Cardiac muscle cell (in vitro differentiated cells and primary cell): ENCODE data around the gene EED. TPM values are rescaled to one million over a fixed set of nuclear protein-coding genes. Genes with fewer than 3 reads are reported as not detected.

Experiments used
- DNase-seq, 2 donors: peaks; one replicate each; pipeline versions ENCODE4 v3.0.0 to v3.0.0-alpha.2; 2010 to 2017; ENCODE audit warnings: low read depth in 1 of 2, low spot score in 1 of 2
- H3K27ac ChIP-seq: fragments of 200-600 bp; sonication (generic); 2 replicates; pipeline ENCODE4 v1.5.1; 2016
- H3K27me3 ChIP-seq: fragments of 200-600 bp; sonication (generic); 2 replicates; pipeline ENCODE4 v1.6.0; 2016; ENCODE audit warnings: control low read depth
- H3K36me3 ChIP-seq: fragments of 200-600 bp; sonication (generic); 2 replicates; pipeline ENCODE4 v1.5.1; 2016; ENCODE audit warnings: control low read depth
- H3K4me1 ChIP-seq: fragments of 200-600 bp; sonication (generic); 2 replicates; pipeline ENCODE4 v1.8.1; 2017; ENCODE audit warnings: low read depth, mild to moderate bottlenecking, mixed run types
- H3K4me3 ChIP-seq: fragments of 200-600 bp; sonication (generic); 2 replicates; pipeline ENCODE4 v1.5.1; 2016; ENCODE audit warnings: mild to moderate bottlenecking
- H3K9me3 ChIP-seq: fragments of 200-600 bp; sonication (generic); 2 replicates; pipeline ENCODE4 v1.5.1; 2017; ENCODE audit warnings: low read depth, mild to moderate bottlenecking, control low read depth
- polyA plus RNA-seq: library from polyadenylated mRNA; unstranded; fragments of >200 nt; fragmentation: Nextera tagmentation; extraction: Ambion mirVana; gene quantifications from 2 replicates; pipeline ENCODE4 v1.2.1, GENCODE V29; 2016
- total RNA-seq: library from RNA; depleted of rRNA; stranded (reverse); fragments of >200 nt; gene quantifications from 2 replicates; pipeline ENCODE4 v1.2.3, GENCODE V29; 2016
- TF ChIP-seq, protein P1 (sequence below): IDR thresholded peaks from 2 replicates; pipeline ENCODE4 v1.5.1; 2012; ENCODE audit warnings: low read depth, mild to moderate bottlenecking, low read length

Gene EED
- total and polyA plus RNA-seq, 2 experiments from 2014 or later = 24.0 to 30.1 TPM

DNA sequence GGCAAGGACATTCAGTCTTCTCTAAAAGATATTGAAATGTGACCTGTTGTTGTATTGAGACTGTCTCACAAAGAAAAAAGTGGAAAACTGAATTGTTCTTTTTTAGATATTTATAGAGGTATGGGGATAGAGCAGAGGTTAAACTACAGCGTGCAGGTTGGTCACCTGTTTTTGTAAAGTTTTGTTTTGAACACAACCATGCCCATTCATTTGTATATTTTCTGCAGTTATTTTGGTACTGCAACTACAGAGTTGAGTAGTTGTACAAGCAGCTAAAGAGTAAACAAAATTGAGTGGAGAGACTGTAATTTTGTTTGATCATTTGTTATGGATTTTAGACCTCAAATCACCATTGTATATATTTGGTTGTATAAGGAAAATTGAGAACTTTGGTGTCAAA lies 11.3 kb downstream of the EED start:
- Histone ChIP-seq H3K36me3 (peaks cover 8% of the 10 kb centered on the region), H3K27me3 (no peaks in the 10 kb centered on the region), H3K4me3 (no peak overlapping the region), H3K4me1 (no peaks in the 10 kb centered on the region), H3K27ac (no peak overlapping the region), H3K9me3 (no peaks in the 10 kb centered on the region)
- TF ChIP-seq, protein P1, sequence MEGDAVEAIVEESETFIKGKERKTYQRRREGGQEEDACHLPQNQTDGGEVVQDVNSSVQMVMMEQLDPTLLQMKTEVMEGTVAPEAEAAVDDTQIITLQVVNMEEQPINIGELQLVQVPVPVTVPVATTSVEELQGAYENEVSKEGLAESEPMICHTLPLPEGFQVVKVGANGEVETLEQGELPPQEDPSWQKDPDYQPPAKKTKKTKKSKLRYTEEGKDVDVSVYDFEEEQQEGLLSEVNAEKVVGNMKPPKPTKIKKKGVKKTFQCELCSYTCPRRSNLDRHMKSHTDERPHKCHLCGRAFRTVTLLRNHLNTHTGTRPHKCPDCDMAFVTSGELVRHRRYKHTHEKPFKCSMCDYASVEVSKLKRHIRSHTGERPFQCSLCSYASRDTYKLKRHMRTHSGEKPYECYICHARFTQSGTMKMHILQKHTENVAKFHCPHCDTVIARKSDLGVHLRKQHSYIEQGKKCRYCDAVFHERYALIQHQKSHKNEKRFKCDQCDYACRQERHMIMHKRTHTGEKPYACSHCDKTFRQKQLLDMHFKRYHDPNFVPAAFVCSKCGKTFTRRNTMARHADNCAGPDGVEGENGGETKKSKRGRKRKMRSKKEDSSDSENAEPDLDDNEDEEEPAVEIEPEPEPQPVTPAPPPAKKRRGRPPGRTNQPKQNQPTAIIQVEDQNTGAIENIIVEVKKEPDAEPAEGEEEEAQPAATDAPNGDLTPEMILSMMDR = no peak
- DNase-seq = no peak

DNA sequence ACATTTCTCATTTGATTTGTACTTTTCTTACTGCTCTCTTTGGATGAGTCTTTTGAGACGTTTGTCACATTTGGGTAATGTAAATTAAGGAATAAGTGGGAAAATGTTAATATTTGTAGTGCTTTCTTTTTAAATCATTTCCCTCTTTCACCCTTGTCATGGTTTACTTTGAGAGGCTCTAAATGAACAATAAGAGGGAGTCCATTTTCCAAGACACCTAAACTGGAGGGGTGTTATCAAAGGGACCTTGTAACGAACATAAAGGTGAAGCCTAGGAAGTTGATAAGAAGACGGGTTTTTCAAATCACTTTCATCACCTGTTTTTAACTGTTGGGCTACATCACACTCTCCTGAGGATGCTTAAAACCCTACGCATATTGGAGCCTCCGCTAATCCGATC lies 12.1 kb downstream of the EED start:
- H3K27me3 ChIP-seq = no peaks in the 10 kb centered on the region

DNA sequence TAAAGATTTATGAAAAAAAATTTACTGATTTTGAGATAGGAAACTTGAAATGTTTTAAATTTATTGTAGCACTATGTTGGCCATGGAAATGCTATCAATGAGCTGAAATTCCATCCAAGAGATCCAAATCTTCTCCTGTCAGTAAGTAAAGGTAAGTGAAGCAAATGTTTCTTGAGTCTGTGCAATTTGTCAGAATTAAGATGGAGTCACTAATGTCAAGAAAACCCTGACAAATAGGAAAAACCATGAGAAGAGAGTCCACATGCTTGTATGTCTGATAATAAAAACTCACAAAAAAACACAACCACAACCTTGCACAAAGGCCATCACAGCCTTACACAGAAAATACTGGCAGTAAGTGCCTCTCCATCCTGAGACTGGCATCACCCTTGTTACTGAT lies 12.9 kb downstream of the EED start:
- TF ChIP-seq, protein P1 = no peak
- no peak overlapping the region for H3K27ac ChIP-seq
- no peaks in the 10 kb centered on the region for H3K9me3 ChIP-seq
- no peak overlapping the region for H3K4me3 ChIP-seq
- no peaks in the 10 kb centered on the region for H3K27me3 ChIP-seq
- no peak for DNase-seq
- H3K36me3 ChIP-seq = peaks cover 5% of the 10 kb centered on the region
- no peaks in the 10 kb centered on the region for H3K4me1 ChIP-seq

More for the DNA sequence above, 12.1 kb downstream of the EED start:
- no peaks in the 10 kb centered on the region for H3K9me3 ChIP-seq
- no peak for DNase-seq
- TF ChIP-seq, protein P1 = no peak
- no peak overlapping the region for H3K4me3 ChIP-seq
- H3K27ac ChIP-seq = no peak overlapping the region
- H3K36me3 ChIP-seq = peaks cover 5% of the 10 kb centered on the region
- no peaks in the 10 kb centered on the region for H3K4me1 ChIP-seq

DNA sequence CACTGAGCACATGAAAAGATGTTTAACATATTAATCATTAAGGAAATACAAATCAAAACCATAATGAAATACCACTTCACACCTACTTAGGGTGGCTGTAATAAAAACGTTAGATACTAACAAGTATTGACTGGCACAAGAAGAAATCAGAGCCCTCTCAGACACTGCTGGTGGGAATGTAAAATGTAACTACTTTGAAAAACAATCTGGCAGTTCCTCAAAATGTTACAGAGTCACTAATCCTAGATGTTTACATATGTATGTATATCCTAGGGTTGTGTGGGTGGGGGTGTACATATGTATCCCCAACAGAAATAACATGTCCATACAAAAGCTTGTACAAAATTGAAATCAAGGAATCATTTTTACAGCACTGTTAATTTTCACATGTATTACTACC lies 15.2 kb downstream of the EED start:
- no peak overlapping the region for H3K27ac ChIP-seq
- H3K27me3 ChIP-seq = no peaks in the 10 kb centered on the region
- TF ChIP-seq, protein P1 = no peak
- H3K9me3 ChIP-seq = no peaks in the 10 kb centered on the region
- H3K4me1 ChIP-seq = no peaks in the 10 kb centered on the region
- no peak overlapping the region for H3K4me3 ChIP-seq
- H3K36me3 ChIP-seq = peaks cover 9% of the 10 kb centered on the region
- DNase-seq = no peak

DNA sequence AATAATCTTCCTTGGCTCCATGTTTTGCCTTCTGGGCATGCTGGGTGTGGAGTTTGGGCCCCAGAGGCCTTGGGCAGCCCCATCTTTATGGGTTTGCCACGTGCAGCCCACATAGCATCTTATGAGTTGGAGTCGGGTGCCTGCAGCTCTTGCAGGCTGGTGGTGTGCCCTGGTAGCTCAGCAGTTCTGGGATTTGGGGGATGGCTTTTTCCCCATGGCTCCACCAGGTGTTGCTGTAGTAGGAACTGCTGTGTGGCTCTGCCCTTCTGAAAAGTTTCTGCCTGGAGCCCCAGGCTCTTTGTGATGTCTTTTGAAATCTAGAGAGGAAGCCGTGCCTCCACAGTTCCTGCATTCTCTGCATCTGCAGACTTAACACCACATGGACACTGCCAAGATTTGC lies 16.8 kb downstream of the EED start:
- TF ChIP-seq, protein P1 = no peak
- Histone ChIP-seq H3K4me1 (no peaks in the 10 kb centered on the region), H3K27me3 (no peaks in the 10 kb centered on the region), H3K9me3 (no peaks in the 10 kb centered on the region), H3K36me3 (peaks cover 21% of the 10 kb centered on the region), H3K27ac (no peak overlapping the region), H3K4me3 (no peak overlapping the region)
- no peak for DNase-seq

DNA sequence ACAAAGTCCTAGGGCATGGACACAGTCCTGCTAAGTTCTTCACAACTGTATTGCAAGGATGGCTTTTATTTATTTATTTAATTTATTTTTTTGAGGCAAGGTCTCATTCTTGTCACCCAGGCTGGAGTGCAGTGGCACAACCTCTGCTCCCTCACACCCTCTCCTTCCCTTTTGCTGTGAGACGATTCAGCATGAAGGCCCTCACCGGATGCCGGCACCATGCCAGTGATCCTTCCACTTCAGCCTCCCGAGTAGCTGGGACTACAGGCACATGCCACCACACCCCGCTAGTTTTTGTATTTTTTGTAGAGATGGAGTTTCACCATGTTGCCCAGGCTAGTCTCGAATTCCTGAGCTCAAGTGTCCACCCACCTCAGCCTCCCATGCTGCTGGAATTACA lies 17.8 kb downstream of the EED start:
- no peak overlapping the region for H3K27ac ChIP-seq
- TF ChIP-seq, protein P1 = no peak
- H3K27me3 ChIP-seq = no peaks in the 10 kb centered on the region

More for the DNA sequence above, 17.8 kb downstream of the EED start:
- H3K4me3 ChIP-seq = no peak overlapping the region
- no peaks in the 10 kb centered on the region for H3K4me1 ChIP-seq
- no peaks in the 10 kb centered on the region for H3K9me3 ChIP-seq
- peaks cover 21% of the 10 kb centered on the region for H3K36me3 ChIP-seq
- DNase-seq = no peak
